HEK293 (cell line): Measurements from ENCODE around the gene APOBEC3B.

ENCODE experiments used
- CTCF ChIA-PET: fragments of 350-600 bp; formaldehyde crosslinking; extraction: SDS; loops from one replicate; lab custom pipeline; 2021; ENCODE audit warnings: antibody characterized with exemption; lab: Yijun Ruan, JAX
- POLR2A ChIA-PET: fragments of 300-600 bp; formaldehyde crosslinking; extraction: SDS; loops from one replicate; lab custom pipeline; 2020; ENCODE audit warnings: antibody characterized with exemption, inconsistent platforms; lab: Yijun Ruan, JAX
- H3K27ac ChIP-seq: fragments of 200-500 bp; sonication (Bioruptor generic); 2 replicates; pipeline ENCODE4 v1.5.1; 2014; ENCODE audit warnings: low read depth, low read length, control low read depth, inconsistent platforms; ENCODE audit errors: extremely low read depth
- H3K36me3 ChIP-seq, 2 experiments: fragments of 200-500 bp in 1 of 2; sonication (Bioruptor generic) in 1 of 2; 1 replicate in 1 of 2; 2 replicates in 1 of 2; pipeline ENCODE4 v1.5.1; 2014 to 2017; ENCODE audit warnings: inconsistent platforms in 2 of 2, low read length in 2 of 2; ENCODE audit not compliant: control insufficient read depth in 2 of 2, insufficient read depth in 1 of 2
- H3K4me1 ChIP-seq: fragments of 200-500 bp; sonication (Bioruptor generic); 2 replicates; pipeline ENCODE4 v1.5.1; 2014; ENCODE audit warnings: mild to moderate bottlenecking, low read length, inconsistent platforms; ENCODE audit not compliant: control insufficient read depth, insufficient read depth
- H3K4me3 ChIP-seq: 2 replicates; pipeline ENCODE4 v1.5.1; 2011; ENCODE audit warnings: low read depth, mild to moderate bottlenecking, control low read depth, low read length, moderate library complexity
- H3K9me3 ChIP-seq: fragments of 200-500 bp; sonication (Bioruptor generic); 2 replicates; pipeline ENCODE4 v1.5.1; 2014; ENCODE audit warnings: low read depth, low read length, inconsistent platforms; ENCODE audit not compliant: control insufficient read depth, insufficient read depth
- GLIS1 ChIP-seq: fragments of 450-650 bp; formaldehyde crosslinking; IDR thresholded peaks from 2 replicates; pipeline ENCODE4 v1.5.1; 2016; ENCODE audit warnings: missing biosample characterization, missing genetic modification characterization
- PRDM1 ChIP-seq: fragments of 450-650 bp; formaldehyde crosslinking; IDR thresholded peaks from 2 replicates; pipeline ENCODE4; 2016; ENCODE audit warnings: missing biosample characterization, missing genetic modification characterization
- SCRT2 ChIP-seq: fragments of 450-650 bp; formaldehyde crosslinking; IDR thresholded peaks from 2 replicates; pipeline ENCODE4 v1.5.1; 2016; ENCODE audit warnings: missing biosample characterization, missing genetic modification characterization
- SP2 ChIP-seq: fragments of 450-650 bp; formaldehyde crosslinking; IDR thresholded peaks from 2 replicates; pipeline ENCODE4 v1.5.1; 2016; ENCODE audit warnings: missing biosample characterization, missing genetic modification characterization
- SP3 ChIP-seq: fragments of 450-650 bp; formaldehyde crosslinking; IDR thresholded peaks from 2 replicates; pipeline ENCODE4 v1.5.1; 2016; ENCODE audit warnings: missing biosample characterization, missing genetic modification characterization
- YY1 ChIP-seq: fragments of 450-650 bp; formaldehyde crosslinking; IDR thresholded peaks from 2 replicates; pipeline ENCODE4 v1.5.1; 2018; ENCODE audit warnings: missing biosample characterization, missing genetic modification characterization
- ZBTB20 ChIP-seq: fragments of 450-650 bp; formaldehyde crosslinking; IDR thresholded peaks from 2 replicates; pipeline ENCODE4 v1.5.1; 2016; ENCODE audit warnings: missing biosample characterization, missing genetic modification characterization
- ZIC2 ChIP-seq: fragments of 450-650 bp; formaldehyde crosslinking; IDR thresholded peaks from 2 replicates; pipeline ENCODE4 v1.5.1; 2016; ENCODE audit warnings: missing biosample characterization, missing genetic modification characterization
- ZNF2 ChIP-seq: fragments of 450-650 bp; formaldehyde crosslinking; IDR thresholded peaks from 2 replicates; pipeline ENCODE4 v1.5.1; 2016; ENCODE audit warnings: missing biosample characterization, missing genetic modification characterization
- ZNF292 ChIP-seq: fragments of 450-650 bp; formaldehyde crosslinking; IDR thresholded peaks from 2 replicates; pipeline ENCODE4 v1.5.1; 2016; ENCODE audit warnings: low read depth, missing biosample characterization, missing genetic modification characterization, borderline replicate concordance
- ZNF416 ChIP-seq: fragments of 450-650 bp; formaldehyde crosslinking; IDR thresholded peaks from 2 replicates; pipeline ENCODE4 v1.5.1; 2016; ENCODE audit warnings: missing biosample characterization, missing genetic modification characterization
- ZNF501 ChIP-seq: fragments of 450-650 bp; formaldehyde crosslinking; IDR thresholded peaks from 2 replicates; pipeline ENCODE4 v1.5.1; 2016; ENCODE audit warnings: missing biosample characterization, missing genetic modification characterization
- ZNF548 ChIP-seq: fragments of 450-650 bp; formaldehyde crosslinking; IDR thresholded peaks from 2 replicates; pipeline ENCODE4 v1.5.1; 2016; ENCODE audit warnings: missing biosample characterization, missing genetic modification characterization
- ZNF624 ChIP-seq: fragments of 450-650 bp; formaldehyde crosslinking; IDR thresholded peaks from 2 replicates; pipeline ENCODE4 v1.5.1; 2017; ENCODE audit warnings: missing biosample characterization, missing genetic modification characterization
- ZNF629 ChIP-seq: fragments of 450-650 bp; formaldehyde crosslinking; IDR thresholded peaks from 2 replicates; pipeline ENCODE4 v1.5.1; 2017; ENCODE audit warnings: missing biosample characterization, missing genetic modification characterization
- ZNF670 ChIP-seq: fragments of 450-650 bp; formaldehyde crosslinking; IDR thresholded peaks from 2 replicates; pipeline ENCODE4 v1.5.1; 2016; ENCODE audit warnings: missing biosample characterization, missing genetic modification characterization, low read depth
- ZNF843 ChIP-seq: fragments of 450-650 bp; formaldehyde crosslinking; IDR thresholded peaks from 2 replicates; pipeline ENCODE4 v1.5.1; 2016; ENCODE audit warnings: missing biosample characterization, missing genetic modification characterization
- TF ChIP-seq, protein P1 (sequence below): fragments of 450-650 bp; formaldehyde crosslinking; IDR thresholded peaks from 2 replicates; pipeline ENCODE4 v1.5.1; 2017; ENCODE audit warnings: missing biosample characterization, mild to moderate bottlenecking, missing genetic modification characterization, moderate library complexity
- TF ChIP-seq, protein P2 (sequence below): fragments of 450-650 bp; formaldehyde crosslinking; IDR thresholded peaks from 2 replicates; pipeline ENCODE4 v1.5.1; 2016; ENCODE audit warnings: missing biosample characterization, missing genetic modification characterization, borderline replicate concordance
- TF ChIP-seq, protein P3 (sequence below): fragments of 450-650 bp; formaldehyde crosslinking; IDR thresholded peaks from 2 replicates; pipeline ENCODE4 v1.5.0; 2017; ENCODE audit warnings: missing biosample characterization, missing genetic modification characterization, borderline replicate concordance
- TF ChIP-seq, protein P4 (sequence below): fragments of 450-650 bp; formaldehyde crosslinking; IDR thresholded peaks from 2 replicates; pipeline ENCODE4 v1.5.1; 2016; ENCODE audit warnings: missing biosample characterization, missing genetic modification characterization
- TF ChIP-seq, protein P5 (sequence below): fragments of 450-650 bp; formaldehyde crosslinking; IDR thresholded peaks from 2 replicates; pipeline ENCODE4; 2016; ENCODE audit warnings: missing biosample characterization, missing genetic modification characterization
- TF ChIP-seq, protein P6 (sequence below): fragments of 450-650 bp; formaldehyde crosslinking; IDR thresholded peaks from 2 replicates; pipeline ENCODE4 v1.5.1; 2016; ENCODE audit warnings: missing biosample characterization, missing genetic modification characterization, borderline replicate concordance

APOBEC3B gene

DNA sequence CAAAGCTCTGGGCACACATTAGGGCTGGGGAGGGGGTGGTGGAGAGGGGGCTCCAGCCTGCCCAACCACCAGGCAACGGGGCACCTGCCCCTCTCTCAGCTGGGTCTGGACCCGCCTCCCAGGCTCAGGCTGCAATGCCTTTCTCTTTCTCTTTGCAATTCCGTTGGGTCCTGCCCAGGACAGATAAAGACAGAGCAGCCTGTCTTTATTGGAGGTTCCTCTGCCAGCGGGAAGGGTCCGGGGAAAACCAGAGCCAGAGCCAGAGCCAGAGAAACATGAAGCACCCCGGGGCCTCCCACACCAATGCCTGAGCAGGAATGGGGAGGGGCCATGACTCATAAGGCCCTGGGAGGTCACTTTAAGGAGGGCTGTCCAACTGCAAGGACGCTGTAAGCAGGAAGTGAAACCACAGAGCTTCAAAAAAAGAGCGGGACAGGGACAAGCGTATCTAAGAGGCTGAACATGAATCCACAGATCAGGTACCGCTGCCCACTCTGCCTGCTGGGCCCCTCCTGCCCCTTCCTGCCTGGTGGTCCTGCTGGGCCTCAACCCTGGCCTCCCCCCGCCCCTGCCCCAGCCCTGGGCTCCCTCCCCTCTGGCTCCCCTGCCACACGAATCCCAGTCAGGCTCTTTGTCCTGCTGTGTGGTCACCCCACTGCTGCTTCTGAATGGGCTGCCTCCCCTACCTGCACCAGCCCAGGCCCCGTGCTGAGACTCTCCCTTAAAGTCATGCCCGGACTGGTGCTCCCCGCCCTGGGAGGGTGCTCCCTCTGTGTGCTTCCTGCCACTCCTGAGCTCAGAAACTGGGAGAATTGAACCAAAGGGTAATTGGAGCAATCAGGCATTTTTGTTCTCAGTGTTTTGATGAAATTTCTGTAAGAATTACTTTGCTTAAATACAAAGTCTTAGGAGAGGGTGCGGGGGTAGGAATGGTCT, at the start of gene APOBEC3B:
APOBEC3B (plus strand) TSS at position 356 of the 936 bp plus-strand sequence; CDS start at position 463, 107 bp downstream.
- peak within 1 kb of the TSS; percentile 39; the same call in 1 of the 2 replicates for H3K27ac ChIP-seq
- POLR2A ChIA-PET = interaction anchor here (0.6 to 1.9 kb wide), 6 partner anchors 11 to 118 kb away, joined by 3 to 7 read pairs (median 4); partner anchors contain the start of gene CBX6
- TF ChIP-seq ZNF624 (tag by site-specific recombination) = no peak
- no peak for TF ChIP-seq ZNF292
- no peak for TF ChIP-seq ZNF416 (tag by site-specific recombination)
- TF ChIP-seq, protein P1, sequence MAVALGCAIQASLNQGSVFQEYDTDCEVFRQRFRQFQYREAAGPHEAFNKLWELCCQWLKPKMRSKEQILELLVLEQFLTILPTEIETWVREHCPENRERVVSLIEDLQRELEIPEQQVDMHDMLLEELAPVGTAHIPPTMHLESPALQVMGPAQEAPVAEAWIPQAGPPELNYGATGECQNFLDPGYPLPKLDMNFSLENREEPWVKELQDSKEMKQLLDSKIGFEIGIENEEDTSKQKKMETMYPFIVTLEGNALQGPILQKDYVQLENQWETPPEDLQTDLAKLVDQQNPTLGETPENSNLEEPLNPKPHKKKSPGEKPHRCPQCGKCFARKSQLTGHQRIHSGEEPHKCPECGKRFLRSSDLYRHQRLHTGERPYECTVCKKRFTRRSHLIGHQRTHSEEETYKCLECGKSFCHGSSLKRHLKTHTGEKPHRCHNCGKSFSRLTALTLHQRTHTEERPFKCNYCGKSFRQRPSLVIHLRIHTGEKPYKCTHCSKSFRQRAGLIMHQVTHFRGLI (tag by site-specific recombination) = no peak
- TF ChIP-seq, protein P2, sequence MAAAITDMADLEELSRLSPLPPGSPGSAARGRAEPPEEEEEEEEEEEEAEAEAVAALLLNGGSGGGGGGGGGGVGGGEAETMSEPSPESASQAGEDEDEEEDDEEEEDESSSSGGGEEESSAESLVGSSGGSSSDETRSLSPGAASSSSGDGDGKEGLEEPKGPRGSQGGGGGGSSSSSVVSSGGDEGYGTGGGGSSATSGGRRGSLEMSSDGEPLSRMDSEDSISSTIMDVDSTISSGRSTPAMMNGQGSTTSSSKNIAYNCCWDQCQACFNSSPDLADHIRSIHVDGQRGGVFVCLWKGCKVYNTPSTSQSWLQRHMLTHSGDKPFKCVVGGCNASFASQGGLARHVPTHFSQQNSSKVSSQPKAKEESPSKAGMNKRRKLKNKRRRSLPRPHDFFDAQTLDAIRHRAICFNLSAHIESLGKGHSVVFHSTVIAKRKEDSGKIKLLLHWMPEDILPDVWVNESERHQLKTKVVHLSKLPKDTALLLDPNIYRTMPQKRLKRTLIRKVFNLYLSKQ = no peak
- peak; percentile 61 for TF ChIP-seq SP2
- no peak for TF ChIP-seq YY1 (tag by site-specific recombination)
- TF ChIP-seq GLIS1 = peak; percentile 97
- 0 out of 2 replicates have a peak, but pooled peaks have one; percentile 15 for TF ChIP-seq ZNF629 (tag by site-specific recombination)
- no peak for TF ChIP-seq PRDM1 (tag by site-specific recombination)
- TF ChIP-seq SCRT2 (tag by site-specific recombination) = no peak
- 0 out of 2 replicates have a peak, but pooled peaks have one; percentile 7 for TF ChIP-seq ZNF501 (tag by site-specific recombination)
- TF ChIP-seq ZNF2 (tag by site-specific recombination) = no peak
- TF ChIP-seq SP3 (tag by site-specific recombination) = peak; percentile 24; the same call in 1 of the 2 replicates
- no peak for TF ChIP-seq ZNF548 (tag by site-specific recombination)
- TF ChIP-seq, protein P3, sequence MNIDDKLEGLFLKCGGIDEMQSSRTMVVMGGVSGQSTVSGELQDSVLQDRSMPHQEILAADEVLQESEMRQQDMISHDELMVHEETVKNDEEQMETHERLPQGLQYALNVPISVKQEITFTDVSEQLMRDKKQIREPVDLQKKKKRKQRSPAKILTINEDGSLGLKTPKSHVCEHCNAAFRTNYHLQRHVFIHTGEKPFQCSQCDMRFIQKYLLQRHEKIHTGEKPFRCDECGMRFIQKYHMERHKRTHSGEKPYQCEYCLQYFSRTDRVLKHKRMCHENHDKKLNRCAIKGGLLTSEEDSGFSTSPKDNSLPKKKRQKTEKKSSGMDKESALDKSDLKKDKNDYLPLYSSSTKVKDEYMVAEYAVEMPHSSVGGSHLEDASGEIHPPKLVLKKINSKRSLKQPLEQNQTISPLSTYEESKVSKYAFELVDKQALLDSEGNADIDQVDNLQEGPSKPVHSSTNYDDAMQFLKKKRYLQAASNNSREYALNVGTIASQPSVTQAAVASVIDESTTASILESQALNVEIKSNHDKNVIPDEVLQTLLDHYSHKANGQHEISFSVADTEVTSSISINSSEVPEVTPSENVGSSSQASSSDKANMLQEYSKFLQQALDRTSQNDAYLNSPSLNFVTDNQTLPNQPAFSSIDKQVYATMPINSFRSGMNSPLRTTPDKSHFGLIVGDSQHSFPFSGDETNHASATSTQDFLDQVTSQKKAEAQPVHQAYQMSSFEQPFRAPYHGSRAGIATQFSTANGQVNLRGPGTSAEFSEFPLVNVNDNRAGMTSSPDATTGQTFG (tag by site-specific recombination) = no peak
- TF ChIP-seq, protein P4, sequence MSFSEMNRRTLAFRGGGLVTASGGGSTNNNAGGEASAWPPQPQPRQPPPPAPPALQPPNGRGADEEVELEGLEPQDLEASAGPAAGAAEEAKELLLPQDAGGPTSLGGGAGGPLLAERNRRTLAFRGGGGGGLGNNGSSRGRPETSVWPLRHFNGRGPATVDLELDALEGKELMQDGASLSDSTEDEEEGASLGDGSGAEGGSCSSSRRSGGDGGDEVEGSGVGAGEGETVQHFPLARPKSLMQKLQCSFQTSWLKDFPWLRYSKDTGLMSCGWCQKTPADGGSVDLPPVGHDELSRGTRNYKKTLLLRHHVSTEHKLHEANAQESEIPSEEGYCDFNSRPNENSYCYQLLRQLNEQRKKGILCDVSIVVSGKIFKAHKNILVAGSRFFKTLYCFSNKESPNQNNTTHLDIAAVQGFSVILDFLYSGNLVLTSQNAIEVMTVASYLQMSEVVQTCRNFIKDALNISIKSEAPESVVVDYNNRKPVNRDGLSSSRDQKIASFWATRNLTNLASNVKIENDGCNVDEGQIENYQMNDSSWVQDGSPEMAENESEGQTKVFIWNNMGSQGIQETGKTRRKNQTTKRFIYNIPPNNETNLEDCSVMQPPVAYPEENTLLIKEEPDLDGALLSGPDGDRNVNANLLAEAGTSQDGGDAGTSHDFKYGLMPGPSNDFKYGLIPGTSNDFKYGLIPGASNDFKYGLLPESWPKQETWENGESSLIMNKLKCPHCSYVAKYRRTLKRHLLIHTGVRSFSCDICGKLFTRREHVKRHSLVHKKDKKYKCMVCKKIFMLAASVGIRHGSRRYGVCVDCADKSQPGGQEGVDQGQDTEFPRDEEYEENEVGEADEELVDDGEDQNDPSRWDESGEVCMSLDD (tag by site-specific recombination) = no peak
- TF ChIP-seq, protein P5, sequence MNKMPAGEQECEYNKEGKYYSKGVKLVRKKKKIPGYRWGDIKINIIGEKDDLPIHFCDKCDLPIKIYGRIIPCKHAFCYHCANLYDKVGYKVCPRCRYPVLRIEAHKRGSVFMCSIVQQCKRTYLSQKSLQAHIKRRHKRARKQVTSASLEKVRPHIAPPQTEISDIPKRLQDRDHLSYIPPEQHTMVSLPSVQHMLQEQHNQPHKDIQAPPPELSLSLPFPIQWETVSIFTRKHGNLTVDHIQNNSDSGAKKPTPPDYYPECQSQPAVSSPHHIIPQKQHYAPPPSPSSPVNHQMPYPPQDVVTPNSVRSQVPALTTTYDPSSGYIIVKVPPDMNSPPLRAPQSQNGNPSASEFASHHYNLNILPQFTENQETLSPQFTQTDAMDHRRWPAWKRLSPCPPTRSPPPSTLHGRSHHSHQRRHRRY (tag by site-specific recombination) = no peak
- TF ChIP-seq ZIC2 (tag by site-specific recombination) = peak; percentile 88
- TF ChIP-seq, protein P6, sequence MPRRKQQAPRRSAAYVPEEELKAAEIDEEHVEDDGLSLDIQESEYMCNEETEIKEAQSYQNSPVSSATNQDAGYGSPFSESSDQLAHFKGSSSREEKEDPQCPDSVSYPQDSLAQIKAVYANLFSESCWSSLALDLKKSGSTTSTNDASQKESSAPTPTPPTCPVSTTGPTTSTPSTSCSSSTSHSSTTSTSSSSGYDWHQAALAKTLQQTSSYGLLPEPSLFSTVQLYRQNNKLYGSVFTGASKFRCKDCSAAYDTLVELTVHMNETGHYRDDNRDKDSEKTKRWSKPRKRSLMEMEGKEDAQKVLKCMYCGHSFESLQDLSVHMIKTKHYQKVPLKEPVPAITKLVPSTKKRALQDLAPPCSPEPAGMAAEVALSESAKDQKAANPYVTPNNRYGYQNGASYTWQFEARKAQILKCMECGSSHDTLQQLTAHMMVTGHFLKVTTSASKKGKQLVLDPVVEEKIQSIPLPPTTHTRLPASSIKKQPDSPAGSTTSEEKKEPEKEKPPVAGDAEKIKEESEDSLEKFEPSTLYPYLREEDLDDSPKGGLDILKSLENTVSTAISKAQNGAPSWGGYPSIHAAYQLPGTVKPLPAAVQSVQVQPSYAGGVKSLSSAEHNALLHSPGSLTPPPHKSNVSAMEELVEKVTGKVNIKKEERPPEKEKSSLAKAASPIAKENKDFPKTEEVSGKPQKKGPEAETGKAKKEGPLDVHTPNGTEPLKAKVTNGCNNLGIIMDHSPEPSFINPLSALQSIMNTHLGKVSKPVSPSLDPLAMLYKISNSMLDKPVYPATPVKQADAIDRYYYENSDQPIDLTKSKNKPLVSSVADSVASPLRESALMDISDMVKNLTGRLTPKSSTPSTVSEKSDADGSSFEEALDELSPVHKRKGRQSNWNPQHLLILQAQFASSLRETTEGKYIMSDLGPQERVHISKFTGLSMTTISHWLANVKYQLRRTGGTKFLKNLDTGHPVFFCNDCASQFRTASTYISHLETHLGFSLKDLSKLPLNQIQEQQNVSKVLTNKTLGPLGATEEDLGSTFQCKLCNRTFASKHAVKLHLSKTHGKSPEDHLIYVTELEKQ (tag by site-specific recombination) = no peak
- TF ChIP-seq ZNF670 (tag by site-specific recombination) = no peak
- TF ChIP-seq ZNF843 (tag by site-specific recombination) = no peak
- no peak for TF ChIP-seq ZBTB20 (tag by site-specific recombination)

More for the DNA sequence above, at the start of gene APOBEC3B:
- CTCF ChIA-PET = interaction anchor here (0.7 to 4.1 kb wide), 8 partner anchors 20 to 329 kb away, joined by 3 to 26 read pairs (median 4); no protein-coding TSS in a partner anchor
- H3K4me1 ChIP-seq = peaks cover 2% of the 10 kb centered on the region; the same call in 1 of the 2 replicates
- H3K36me3 ChIP-seq = no peaks in the 10 kb centered on the region
- no peaks in the 10 kb centered on the region for H3K9me3 ChIP-seq
- H3K4me3 ChIP-seq = peak within 1 kb of the TSS; percentile 13
